Lower leg skin (tissue), 3 donors: ENCODE results near the gene DTX4.
"Not testable (repeated sequence)": the region's sequence is repeated elsewhere in the genome, so short reads cannot be mapped to it uniquely, and the experiment has no call there.

Source experiments
- POLR2A ChIP-seq, 2 donors: fragments of 450-650 bp; IDR thresholded peaks; one replicate each; pipeline ENCODE4 v1.6.1; 2016 to 2017; ENCODE audit warnings: antibody characterized with exemption in 2 of 2, mild to moderate bottlenecking in 1 of 2, moderate library complexity in 1 of 2
- TF ChIP-seq, protein P1 (sequence below), 3 donors: fragments of 450-650 bp; IDR thresholded peaks; one replicate each; pipeline ENCODE4 v1.5.1; 2016; ENCODE audit warnings: antibody characterized with exemption in 3 of 3, mild to moderate bottlenecking in 3 of 3, moderate library complexity in 2 of 3

- TF ChIP-seq, protein P1, sequence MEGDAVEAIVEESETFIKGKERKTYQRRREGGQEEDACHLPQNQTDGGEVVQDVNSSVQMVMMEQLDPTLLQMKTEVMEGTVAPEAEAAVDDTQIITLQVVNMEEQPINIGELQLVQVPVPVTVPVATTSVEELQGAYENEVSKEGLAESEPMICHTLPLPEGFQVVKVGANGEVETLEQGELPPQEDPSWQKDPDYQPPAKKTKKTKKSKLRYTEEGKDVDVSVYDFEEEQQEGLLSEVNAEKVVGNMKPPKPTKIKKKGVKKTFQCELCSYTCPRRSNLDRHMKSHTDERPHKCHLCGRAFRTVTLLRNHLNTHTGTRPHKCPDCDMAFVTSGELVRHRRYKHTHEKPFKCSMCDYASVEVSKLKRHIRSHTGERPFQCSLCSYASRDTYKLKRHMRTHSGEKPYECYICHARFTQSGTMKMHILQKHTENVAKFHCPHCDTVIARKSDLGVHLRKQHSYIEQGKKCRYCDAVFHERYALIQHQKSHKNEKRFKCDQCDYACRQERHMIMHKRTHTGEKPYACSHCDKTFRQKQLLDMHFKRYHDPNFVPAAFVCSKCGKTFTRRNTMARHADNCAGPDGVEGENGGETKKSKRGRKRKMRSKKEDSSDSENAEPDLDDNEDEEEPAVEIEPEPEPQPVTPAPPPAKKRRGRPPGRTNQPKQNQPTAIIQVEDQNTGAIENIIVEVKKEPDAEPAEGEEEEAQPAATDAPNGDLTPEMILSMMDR (IDR thresholded peaks at IDR 0.05): not testable (repeated sequence)
- TF ChIP-seq POLR2A (IDR thresholded peaks at IDR 0.05): not testable (repeated sequence)
Measured at GRCh38 chr11:59136551-59136950, 35.4 kb upstream of the DTX4 start.
